Measurements from ENCODE around the gene RNASE11.

DNA sequence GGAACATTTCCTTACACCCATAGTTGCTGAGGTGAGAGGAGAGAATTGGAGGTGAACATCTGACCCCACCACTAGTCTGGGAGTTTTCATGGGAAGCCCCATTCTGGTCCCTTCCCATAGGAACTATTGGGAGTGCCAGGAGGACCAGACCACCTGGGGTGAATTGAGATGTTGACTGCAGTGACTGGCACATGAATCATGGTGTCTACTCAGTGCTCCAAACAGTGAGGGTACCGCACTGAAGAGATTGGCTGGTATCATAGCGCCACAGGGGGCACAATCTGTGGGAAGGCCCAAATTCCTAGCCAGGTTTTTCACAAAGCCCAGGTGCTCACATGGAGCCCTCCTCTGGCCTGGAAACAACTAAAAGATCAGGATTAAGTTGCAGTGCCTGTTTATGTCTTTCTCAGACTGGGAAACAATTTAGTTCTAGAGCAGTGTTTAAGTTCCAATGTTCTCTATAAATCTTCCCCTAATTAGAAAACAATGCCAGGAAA is 23.3 kb downstream of the RNASE11 start:
- TF ChIP-seq, protein P1, sequence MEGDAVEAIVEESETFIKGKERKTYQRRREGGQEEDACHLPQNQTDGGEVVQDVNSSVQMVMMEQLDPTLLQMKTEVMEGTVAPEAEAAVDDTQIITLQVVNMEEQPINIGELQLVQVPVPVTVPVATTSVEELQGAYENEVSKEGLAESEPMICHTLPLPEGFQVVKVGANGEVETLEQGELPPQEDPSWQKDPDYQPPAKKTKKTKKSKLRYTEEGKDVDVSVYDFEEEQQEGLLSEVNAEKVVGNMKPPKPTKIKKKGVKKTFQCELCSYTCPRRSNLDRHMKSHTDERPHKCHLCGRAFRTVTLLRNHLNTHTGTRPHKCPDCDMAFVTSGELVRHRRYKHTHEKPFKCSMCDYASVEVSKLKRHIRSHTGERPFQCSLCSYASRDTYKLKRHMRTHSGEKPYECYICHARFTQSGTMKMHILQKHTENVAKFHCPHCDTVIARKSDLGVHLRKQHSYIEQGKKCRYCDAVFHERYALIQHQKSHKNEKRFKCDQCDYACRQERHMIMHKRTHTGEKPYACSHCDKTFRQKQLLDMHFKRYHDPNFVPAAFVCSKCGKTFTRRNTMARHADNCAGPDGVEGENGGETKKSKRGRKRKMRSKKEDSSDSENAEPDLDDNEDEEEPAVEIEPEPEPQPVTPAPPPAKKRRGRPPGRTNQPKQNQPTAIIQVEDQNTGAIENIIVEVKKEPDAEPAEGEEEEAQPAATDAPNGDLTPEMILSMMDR (conservative IDR thresholded peaks at IDR 0.05; ENCODE audit: low read depth, low read length): no peak
- TF ChIP-seq EZH2phosphoT487 (IDR thresholded peaks at IDR 0.05; ENCODE audit: borderline replicate concordance, low read length): no peak
